ENCODE measurements around the gene SPIC.

SPIC gene

GRCh38 chr12:101480849-101481248 is 5.7 kb downstream of the SPIC start:
- Histone ChIP-seq H3K36me3 (ENCODE audit: control insufficient read depth, insufficient read depth, low read length) (no peaks in the 10 kb centered on the region), H3K9me3 (ENCODE audit: control insufficient read depth, low read length) (no peaks in the 10 kb centered on the region), H3K27me3 (ENCODE audit: control insufficient read depth, insufficient read depth, low read length) (peaks cover 4% of the 10 kb centered on the region)

GRCh38 chr12:101485021-101485420 is 9.9 kb downstream of the SPIC start:
- H3K36me3 ChIP-seq (ENCODE audit: control insufficient read depth, insufficient read depth, low read length), result no peaks in the 10 kb centered on the region
- H3K27me3 ChIP-seq (ENCODE audit: control insufficient read depth, insufficient read depth, low read length), result no peaks in the 10 kb centered on the region
- H3K9me3 ChIP-seq (ENCODE audit: control insufficient read depth, low read length), result no peaks in the 10 kb centered on the region
- H3K4me1 ChIP-seq (ENCODE audit: control insufficient read depth, insufficient read depth, low read length), result no peaks in the 10 kb centered on the region
- H3K9ac ChIP-seq (ENCODE audit: low read length), result no peak overlapping the region
- no peak overlapping the region for H3K4me3 ChIP-seq (ENCODE audit: low read length)

More at GRCh38 chr12:101480849-101481248, 5.7 kb downstream of the SPIC start:
- Histone ChIP-seq H3K9ac (ENCODE audit: low read length) (no peak overlapping the region), H3K4me3 (ENCODE audit: low read length) (no peak overlapping the region), H3K4me1 (ENCODE audit: control insufficient read depth, insufficient read depth, low read length) (no peaks in the 10 kb centered on the region)

- no peaks in the 10 kb centered on the region for H3K36me3 ChIP-seq (ENCODE audit: control insufficient read depth, insufficient read depth, low read length)
- no peak overlapping the region for H3K9ac ChIP-seq (ENCODE audit: low read length)
- H3K9me3 ChIP-seq (ENCODE audit: control insufficient read depth, low read length), result no peaks in the 10 kb centered on the region
- H3K4me1 ChIP-seq (ENCODE audit: control insufficient read depth, insufficient read depth, low read length), result no peaks in the 10 kb centered on the region
- H3K27me3 ChIP-seq (ENCODE audit: control insufficient read depth, insufficient read depth, low read length), result no peaks in the 10 kb centered on the region
- no peak overlapping the region for H3K4me3 ChIP-seq (ENCODE audit: low read length)
Measured at GRCh38 chr12:101488469-101488868, 13.3 kb downstream of the SPIC start.

- no peak overlapping the region for H3K9ac ChIP-seq (ENCODE audit: low read length)
- no peaks in the 10 kb centered on the region for H3K36me3 ChIP-seq (ENCODE audit: control insufficient read depth, insufficient read depth, low read length)
- H3K27me3 ChIP-seq (ENCODE audit: control insufficient read depth, insufficient read depth, low read length), result no peaks in the 10 kb centered on the region
- no peak overlapping the region for H3K4me3 ChIP-seq (ENCODE audit: low read length)
- no peaks in the 10 kb centered on the region for H3K4me1 ChIP-seq (ENCODE audit: control insufficient read depth, insufficient read depth, low read length)
- no peaks in the 10 kb centered on the region for H3K9me3 ChIP-seq (ENCODE audit: control insufficient read depth, low read length)
Measured at GRCh38 chr12:101490286-101490920, 15.3 kb downstream of the SPIC start.

- no peaks in the 10 kb centered on the region for H3K4me1 ChIP-seq (ENCODE audit: control insufficient read depth, insufficient read depth, low read length)
- H3K9me3 ChIP-seq (ENCODE audit: control insufficient read depth, low read length), result no peaks in the 10 kb centered on the region
- no peak overlapping the region for H3K4me3 ChIP-seq (ENCODE audit: low read length)
- no peak overlapping the region for H3K9ac ChIP-seq (ENCODE audit: low read length)
- H3K27me3 ChIP-seq (ENCODE audit: control insufficient read depth, insufficient read depth, low read length), result no peaks in the 10 kb centered on the region
- no peaks in the 10 kb centered on the region for H3K36me3 ChIP-seq (ENCODE audit: control insufficient read depth, insufficient read depth, low read length)
Measured at GRCh38 chr12:101491329-101491728, 16.2 kb downstream of the SPIC start.

GRCh38 chr12:101493556-101493955 is 18.4 kb downstream of the SPIC start:
- Histone ChIP-seq H3K4me3 (ENCODE audit: low read length) (no peak overlapping the region), H3K36me3 (ENCODE audit: control insufficient read depth, insufficient read depth, low read length) (no peaks in the 10 kb centered on the region), H3K27me3 (ENCODE audit: control insufficient read depth, insufficient read depth, low read length) (no peaks in the 10 kb centered on the region)

GRCh38 chr12:101498252-101498651 is 23.1 kb downstream of the SPIC start:
- Histone ChIP-seq H3K4me1 (ENCODE audit: control insufficient read depth, insufficient read depth, low read length) (peaks cover 17% of the 10 kb centered on the region), H3K9me3 (ENCODE audit: control insufficient read depth, low read length) (no peaks in the 10 kb centered on the region), H3K4me3 (ENCODE audit: low read length) (no peak overlapping the region), H3K27me3 (ENCODE audit: control insufficient read depth, insufficient read depth, low read length) (no peaks in the 10 kb centered on the region), H3K36me3 (ENCODE audit: control insufficient read depth, insufficient read depth, low read length) (no peaks in the 10 kb centered on the region), H3K9ac (ENCODE audit: low read length) (no peak overlapping the region)

More at GRCh38 chr12:101493556-101493955, 18.4 kb downstream of the SPIC start:
- Histone ChIP-seq H3K9ac (ENCODE audit: low read length) (no peak overlapping the region), H3K9me3 (ENCODE audit: control insufficient read depth, low read length) (no peaks in the 10 kb centered on the region), H3K4me1 (ENCODE audit: control insufficient read depth, insufficient read depth, low read length) (peaks cover 5% of the 10 kb centered on the region)

- Histone ChIP-seq H3K4me3 (ENCODE audit: low read length) (no peak overlapping the region), H3K9ac (ENCODE audit: low read length) (no peak overlapping the region), H3K4me1 (ENCODE audit: control insufficient read depth, insufficient read depth, low read length) (peaks cover 16% of the 10 kb centered on the region), H3K9me3 (ENCODE audit: control insufficient read depth, low read length) (no peaks in the 10 kb centered on the region), H3K36me3 (ENCODE audit: control insufficient read depth, insufficient read depth, low read length) (no peaks in the 10 kb centered on the region), H3K27me3 (ENCODE audit: control insufficient read depth, insufficient read depth, low read length) (no peaks in the 10 kb centered on the region)
Measured at GRCh38 chr12:101501410-101501995, 26.4 kb downstream of the SPIC start.

- Histone ChIP-seq H3K36me3 (ENCODE audit: control insufficient read depth, insufficient read depth, low read length) (no peaks in the 10 kb centered on the region), H3K4me1 (ENCODE audit: control insufficient read depth, insufficient read depth, low read length) (no peaks in the 10 kb centered on the region), H3K4me3 (ENCODE audit: low read length) (no peak overlapping the region), H3K9ac (ENCODE audit: low read length) (no peak overlapping the region), H3K27me3 (ENCODE audit: control insufficient read depth, insufficient read depth, low read length) (no peaks in the 10 kb centered on the region), H3K9me3 (ENCODE audit: control insufficient read depth, low read length) (no peaks in the 10 kb centered on the region)
Measured at GRCh38 chr12:101521136-101521535, 46.0 kb downstream of the SPIC start.

GRCh38 chr12:101527682-101528081 is 52.5 kb downstream of the SPIC start:
- no peak overlapping the region for H3K4me3 ChIP-seq (ENCODE audit: low read length)
- no peaks in the 10 kb centered on the region for H3K9me3 ChIP-seq (ENCODE audit: control insufficient read depth, low read length)
- H3K36me3 ChIP-seq (ENCODE audit: control insufficient read depth, insufficient read depth, low read length), result no peaks in the 10 kb centered on the region
- no peak overlapping the region for H3K9ac ChIP-seq (ENCODE audit: low read length)
- no peaks in the 10 kb centered on the region for H3K27me3 ChIP-seq (ENCODE audit: control insufficient read depth, insufficient read depth, low read length)
- H3K4me1 ChIP-seq (ENCODE audit: control insufficient read depth, insufficient read depth, low read length), result no peaks in the 10 kb centered on the region

GRCh38 chr12:101536069-101536674 is 61.0 kb downstream of the SPIC start:
- Histone ChIP-seq H3K27me3 (ENCODE audit: control insufficient read depth, insufficient read depth, low read length) (no peaks in the 10 kb centered on the region), H3K4me1 (ENCODE audit: control insufficient read depth, insufficient read depth, low read length) (no peaks in the 10 kb centered on the region), H3K4me3 (ENCODE audit: low read length) (no peak overlapping the region), H3K9ac (ENCODE audit: low read length) (no peak overlapping the region), H3K36me3 (ENCODE audit: control insufficient read depth, insufficient read depth, low read length) (no peaks in the 10 kb centered on the region), H3K9me3 (ENCODE audit: control insufficient read depth, low read length) (no peaks in the 10 kb centered on the region)

Data from mucosa of stomach (tissue), 1 donor.